A673 (cell line): ENCODE results near the gene SMARCD2. TPM values are rescaled to one million over a fixed set of nuclear protein-coding genes. Genes with fewer than 3 reads are reported as not detected.
"Not testable (repeated sequence)": the region's sequence is repeated elsewhere in the genome, so short reads cannot be mapped to it uniquely, and the experiment has no call there.

Experiments
- Bru-seq: library from RNA; stranded (reverse); fragments of 400-500 nt; gene quantifications from one replicate; lab custom pipeline; 2021; lab: Mats Ljungman, UMichigan
- BruChase-seq, 2 experiments: library from RNA; stranded (reverse); fragments of 400-500 nt; gene quantifications; one replicate each; lab custom pipeline; 2021; lab: Mats Ljungman, UMichigan
- BruUV-seq: library from RNA; stranded (reverse); fragments of 400-500 nt; replicated peaks from 2 replicates; lab custom pipeline; 2021; lab: Mats Ljungman, UMichigan
- CTCF ChIA-PET: fragments of 300-600 bp; sonication (Branson Sonifier 250); formaldehyde crosslinking; loops from one replicate; lab custom pipeline; 2022; ENCODE audit warnings: antibody characterized with exemption; lab: Charles Lee
- POLR2A ChIA-PET: fragments of 300-600 bp; sonication (Branson Sonifier 250); formaldehyde crosslinking; loops from one replicate; lab custom pipeline; 2022; ENCODE audit warnings: antibody characterized with exemption; ENCODE audit not compliant: low non-redundant PET; lab: Charles Lee
- DNase-seq: peaks from one replicate; pipeline ENCODE4 v3.0.0-alpha.2; 2015; ENCODE audit warnings: low spot score
- H3K27ac ChIP-seq: fragments of 200-600 bp; sonication (generic); 2 replicates; pipeline ENCODE4 v1.5.1; 2016; ENCODE audit warnings: mixed run types, low read depth, mild to moderate bottlenecking, mixed read lengths, antibody characterized with exemption, low read length; ENCODE audit not compliant: poor library complexity, severe bottlenecking
- H3K27me3 ChIP-seq: fragments of 200-600 bp; sonication (generic); replicated peaks from 2 replicates; pipeline ENCODE4 v1.6.1; 2017; ENCODE audit warnings: mixed run types, low read depth, mild to moderate bottlenecking, mixed read lengths, antibody characterized with exemption, low read length; ENCODE audit not compliant: insufficient read depth, poor library complexity
- H3K36me3 ChIP-seq: fragments of 200-600 bp; sonication (generic); 2 replicates; pipeline ENCODE4 v1.6.1; 2016; ENCODE audit warnings: mixed run types, mild to moderate bottlenecking, mixed read lengths, antibody characterized with exemption, low read length; ENCODE audit not compliant: insufficient read depth, poor library complexity, severe bottlenecking
- H3K4me1 ChIP-seq: fragments of 200-600 bp; sonication (generic); 2 replicates; pipeline ENCODE4 v1.6.1; 2017; ENCODE audit warnings: mixed run types, mild to moderate bottlenecking, mixed read lengths, antibody characterized with exemption, low read length; ENCODE audit not compliant: insufficient read depth, poor library complexity, severe bottlenecking
- H3K4me3 ChIP-seq: fragments of 200-600 bp; sonication (generic); 2 replicates; pipeline ENCODE4 v1.5.1; 2016; ENCODE audit warnings: low read depth, mixed run types, mild to moderate bottlenecking, mixed read lengths, low read length; ENCODE audit not compliant: poor library complexity, severe bottlenecking
- H3K9me3 ChIP-seq: fragments of 200-600 bp; sonication (generic); 2 replicates; pipeline ENCODE4 v1.6.1; 2016; ENCODE audit warnings: mixed run types, low read depth, mild to moderate bottlenecking, mixed read lengths, antibody characterized with exemption, low read length; ENCODE audit not compliant: poor library complexity, severe bottlenecking
- CTCF ChIP-seq: fragments of 300-800, 200-600 bp; sonication (generic); conservative IDR thresholded peaks from 2 replicates; pipeline ENCODE4 v1.5.1; 2017; ENCODE audit warnings: low read depth, mild to moderate bottlenecking, antibody characterized with exemption, low read length, moderate library complexity, mixed read lengths
- EZH2 ChIP-seq: fragments of 200-600 bp; sonication (generic); IDR thresholded peaks from 2 replicates; pipeline ENCODE4 v1.6.1; 2017; ENCODE audit warnings: borderline replicate concordance, low read depth, mild to moderate bottlenecking, mixed read lengths, antibody characterized with exemption, low read length; ENCODE audit not compliant: poor library complexity, severe bottlenecking
- intact Hi-C: fragments of 100-400 bp; cut with micrococcal nuclease; formaldehyde crosslinking; loops from one replicate; pipeline ENCODE4 v1.10.0; 2022; ENCODE audit not compliant: unreplicated experiment
- long read RNA-seq: library from polyadenylated mRNA; stranded (forward); transcript quantifications from one replicate; pipeline ENCODE4 v2.0.0, GENCODE V29; 2022
- total RNA-seq: library from RNA; stranded (reverse); gene quantifications from 2 replicates; pipeline ENCODE4 v1.2.3, GENCODE V29; 2021

SMARCD2 gene
- 71.9 and 89.4 TPM in 2 replicates for total RNA-seq
- Bru-seq, nascent RNA = percentile 64 among the genes with signal in this experiment
- BruChase-seq, experiment 1, labeled RNA remaining after a 2-hour chase = percentile 74 among the genes with signal in this experiment
- percentile 85 among the genes with signal in this experiment for BruChase-seq, experiment 2, labeled RNA remaining after a 6-hour chase
- long read RNA-seq, transcript SMARCD2-203 (13 exons, 2,716 nt) = major isoform, 103 of 127 reads
- long read RNA-seq, partial matches to known transcripts = 11 of 127 reads
- long read RNA-seq, other reads (novel, unspliced or antisense) = 12 of 127 reads

- intact Hi-C loops = loop anchor here (1.0 kb wide), 1 partner anchor 15 kb away; the partner anchor contains the start of genes FTSJ3 and PSMC5
- Histone ChIP-seq H3K36me3 (no peaks in the 10 kb centered on the region), H3K27me3 (no peaks in the 10 kb centered on the region), H3K4me1 (peaks cover 36% of the 10 kb centered on the region), H3K27ac (peak within 1 kb of the TSS; percentile 92), H3K4me3 (peak within 1 kb of the TSS; percentile 95), H3K9me3 (no peaks in the 10 kb centered on the region)
- no TSS peak for BruUV-seq
- DNase-seq = peak; percentile 99
- POLR2A ChIA-PET = interaction anchor here (0.6 kb wide), 1 partner anchor 303 kb away, joined by 3 read pairs; no protein-coding TSS in a partner anchor
- CTCF ChIA-PET = interaction anchor here (0.8 to 1.2 kb wide), 2 partner anchors 8 to 23 kb away, joined by 4 to 5 read pairs; no protein-coding TSS in a partner anchor
- TF ChIP-seq CTCF (no peak), EZH2 (no peak)
Observed at GRCh38 chr17:63842540-63843386, at the start of gene SMARCD2. SMARCD2 (minus strand) TSS chr17:63842685; CDS start chr17:63842674, 11 bp downstream.

GRCh38 chr17:63889026-63889848 lies 46.8 kb upstream of the SMARCD2 start:
- H3K27ac ChIP-seq, H3K4me1 ChIP-seq, H3K9me3 ChIP-seq, BruUV-seq, intact Hi-C loops, POLR2A ChIA-PET, H3K27me3 ChIP-seq, H3K36me3 ChIP-seq, H3K4me3 ChIP-seq: not testable (repeated sequence)
- CTCF ChIA-PET = interaction anchor here (0.8 to 1.0 kb wide), 2 partner anchors 61 to 244 kb away, joined by 3 to 4 read pairs; no protein-coding TSS in a partner anchor
- DNase-seq = peak; percentile 59
- TF ChIP-seq CTCF = peak; percentile 52

GRCh38 chr17:63885119-63885518 lies 42.6 kb upstream of the SMARCD2 start:
- BruUV-seq, intact Hi-C loops, H3K4me1 ChIP-seq, H3K9me3 ChIP-seq, H3K36me3 ChIP-seq, CTCF ChIA-PET, H3K27ac ChIP-seq, H3K4me3 ChIP-seq, H3K27me3 ChIP-seq, DNase-seq, POLR2A ChIA-PET: not testable (repeated sequence)

- CTCF ChIA-PET = interaction anchor here (0.5 to 0.6 kb wide), 2 partner anchors 8 to 116 kb away, joined by 3 read pairs; partner anchors contain the start of gene PRR29
- H3K4me1 ChIP-seq, H3K27ac ChIP-seq, H3K4me3 ChIP-seq, DNase-seq, BruUV-seq, H3K9me3 ChIP-seq, H3K27me3 ChIP-seq, H3K36me3 ChIP-seq, POLR2A ChIA-PET, intact Hi-C loops: not testable (repeated sequence)
Observed at GRCh38 chr17:63882626-63883126, 40.2 kb upstream of the SMARCD2 start.
